ENCODE measurements around the gene IFT43.

The IFT43 gene

GRCh38 chr14:76056128-76056527 is 70.6 kb downstream of the IFT43 start:
- DNase-seq = peak; percentile 24
- in situ Hi-C loops (cut with MboI; ENCODE audit: low pct_unique_long_range_greater_than_20kb, low sequenced_read_pairs) = no loop called here

GRCh38 chr14:76057914-76058313 is 72.4 kb downstream of the IFT43 start:
- in situ Hi-C loops (cut with MboI; ENCODE audit: low pct_unique_long_range_greater_than_20kb, low sequenced_read_pairs) = no loop called here
- no peak for DNase-seq

GRCh38 chr14:76063327-76063726 is 77.8 kb downstream of the IFT43 start:
- in situ Hi-C loops (cut with MboI; ENCODE audit: low pct_unique_long_range_greater_than_20kb, low sequenced_read_pairs) = no loop called here
- DNase-seq = no peak

GRCh38 chr14:76065519-76065918 is 80.0 kb downstream of the IFT43 start:
- no peak for DNase-seq
- in situ Hi-C loops (cut with MboI; ENCODE audit: low pct_unique_long_range_greater_than_20kb, low sequenced_read_pairs) = no loop called here

- DNase-seq = no peak
- in situ Hi-C loops (cut with MboI; ENCODE audit: low pct_unique_long_range_greater_than_20kb, low sequenced_read_pairs) = no loop called here
These were observed 82.0 kb downstream of the IFT43 start for GRCh38 chr14:76067536-76067935.

GRCh38 chr14:76073717-76074116 is 88.2 kb downstream of the IFT43 start:
- in situ Hi-C loops (cut with MboI; ENCODE audit: low pct_unique_long_range_greater_than_20kb, low sequenced_read_pairs) = no loop called here
- DNase-seq = no peak

GRCh38 chr14:76077340-76077739 is 91.8 kb downstream of the IFT43 start:
- DNase-seq = no peak
- in situ Hi-C loops (cut with MboI; ENCODE audit: low pct_unique_long_range_greater_than_20kb, low sequenced_read_pairs) = no loop called here

- in situ Hi-C loops (cut with MboI; ENCODE audit: low pct_unique_long_range_greater_than_20kb, low sequenced_read_pairs) = no loop called here
- DNase-seq = no peak
These were observed 92.9 kb downstream of the IFT43 start for GRCh38 chr14:76078501-76078900.

GRCh38 chr14:76080025-76080424 is 94.5 kb downstream of the IFT43 start:
- DNase-seq = no peak
- in situ Hi-C loops (cut with MboI; ENCODE audit: low pct_unique_long_range_greater_than_20kb, low sequenced_read_pairs) = no loop called here

- DNase-seq = no peak
- in situ Hi-C loops (cut with MboI; ENCODE audit: low pct_unique_long_range_greater_than_20kb, low sequenced_read_pairs) = no loop called here
These were observed 94.9 kb downstream of the IFT43 start for GRCh38 chr14:76080471-76080870.

- in situ Hi-C loops (cut with MboI; ENCODE audit: low pct_unique_long_range_greater_than_20kb, low sequenced_read_pairs) = no loop called here
- no peak for DNase-seq
These were observed 96.1 kb downstream of the IFT43 start for GRCh38 chr14:76081642-76082041.

- DNase-seq = no peak
- in situ Hi-C loops (cut with MboI; ENCODE audit: low pct_unique_long_range_greater_than_20kb, low sequenced_read_pairs) = no loop called here
These were observed 98.5 kb downstream of the IFT43 start for GRCh38 chr14:76083796-76084765.

GRCh38 chr14:76085358-76085757 is 99.8 kb downstream of the IFT43 start:
- no peak for DNase-seq
- in situ Hi-C loops (cut with MboI; ENCODE audit: low pct_unique_long_range_greater_than_20kb, low sequenced_read_pairs) = no loop called here

GRCh38 chr14:76086636-76087035 is 101.1 kb downstream of the IFT43 start:
- no peak for DNase-seq
- in situ Hi-C loops (cut with MboI; ENCODE audit: low pct_unique_long_range_greater_than_20kb, low sequenced_read_pairs) = no loop called here

- no peak for DNase-seq
- in situ Hi-C loops (cut with MboI; ENCODE audit: low pct_unique_long_range_greater_than_20kb, low sequenced_read_pairs) = no loop called here
These were observed 102.8 kb downstream of the IFT43 start for GRCh38 chr14:76088326-76088725.

- DNase-seq = no peak
- in situ Hi-C loops (cut with MboI; ENCODE audit: low pct_unique_long_range_greater_than_20kb, low sequenced_read_pairs) = no loop called here
These were observed 103.4 kb downstream of the IFT43 start for GRCh38 chr14:76088771-76089571.

- in situ Hi-C loops (cut with MboI; ENCODE audit: low pct_unique_long_range_greater_than_20kb, low sequenced_read_pairs) = no loop called here
- DNase-seq = no peak
These were observed 104.0 kb downstream of the IFT43 start for GRCh38 chr14:76089575-76089974.

- peak; percentile 49 for DNase-seq
- in situ Hi-C loops (cut with MboI; ENCODE audit: low pct_unique_long_range_greater_than_20kb, low sequenced_read_pairs) = no loop called here
These were observed 105.2 kb downstream of the IFT43 start for GRCh38 chr14:76090616-76091391.

GRCh38 chr14:76093077-76093476 is 107.5 kb downstream of the IFT43 start:
- DNase-seq = no peak
- in situ Hi-C loops (cut with MboI; ENCODE audit: low pct_unique_long_range_greater_than_20kb, low sequenced_read_pairs) = no loop called here
